Astrocyte of the spinal cord (primary cell): Measurements from ENCODE around the gene PSMD9.
A peak's percentile ranks its signal among the peaks of the same experiment; 100 is the strongest.

Source experiments
- DNase-seq: peaks from one replicate; pipeline ENCODE4 v3.0.0; 2011; ENCODE audit warnings: low read depth, low spot score
- H3K4me3 ChIP-seq: 2 replicates; pipeline ENCODE4 v1.5.1; 2011; ENCODE audit warnings: low read depth, mild to moderate bottlenecking, low read length, moderate library complexity
- CTCF ChIP-seq: IDR thresholded peaks from 2 replicates; pipeline ENCODE4 v1.5.1; 2012; ENCODE audit warnings: low read depth, mild to moderate bottlenecking, low read length, inconsistent platforms
- in situ Hi-C: cut with HindIII; loops from 2 replicates; pipeline ENCODE4 v1.10.0; 2017; ENCODE audit warnings: low sequenced_read_pairs

The PSMD9 gene

GRCh38 chr12:121905746-121906145 lies 17.2 kb downstream of the PSMD9 start:
- no peak for DNase-seq
- in situ Hi-C loops = no loop called here
- H3K4me3 ChIP-seq = no peak overlapping the region
- no peak for TF ChIP-seq CTCF

GRCh38 chr12:121908702-121909101 lies 20.1 kb downstream of the PSMD9 start:
- TF ChIP-seq CTCF = no peak
- no peak overlapping the region for H3K4me3 ChIP-seq
- in situ Hi-C loops = no loop called here
- DNase-seq = no peak

GRCh38 chr12:121911824-121912585 lies 23.4 kb downstream of the PSMD9 start:
- H3K4me3 ChIP-seq = no peak overlapping the region
- no peak for DNase-seq
- in situ Hi-C loops = no loop called here
- no peak for TF ChIP-seq CTCF

GRCh38 chr12:121915841-121916321 lies 27.3 kb downstream of the PSMD9 start:
- no peak for TF ChIP-seq CTCF
- in situ Hi-C loops = no loop called here
- no peak overlapping the region for H3K4me3 ChIP-seq
- no peak for DNase-seq

GRCh38 chr12:121916719-121917118 lies 28.1 kb downstream of the PSMD9 start:
- no peak overlapping the region for H3K4me3 ChIP-seq
- DNase-seq = peak; percentile 51
- peak; percentile 53 for TF ChIP-seq CTCF
- in situ Hi-C loops = no loop called here

- peak within 1 kb of the TSS; percentile 18 for H3K4me3 ChIP-seq
- TF ChIP-seq CTCF = peak; percentile 40
- in situ Hi-C loops = no loop called here
- peak; percentile 70 for DNase-seq
Observed at GRCh38 chr12:121917950-121918678, 29.5 kb downstream of the PSMD9 start, which contains the start of gene CFAP251. Gene CFAP251, plus strand, starts transcription at chr12:121918592. Its CDS starts 2,714 bp downstream, at chr12:121921306.
